HG03135 (cell line): ENCODE data around the gene SNX4.
"Not testable (repeated sequence)": the region's sequence is repeated elsewhere in the genome, so short reads cannot be mapped to it uniquely, and the experiment has no call there.

Experiments
- ATAC-seq: cut with Tn5 transposase; IDR thresholded peaks from one replicate; pipeline ENCODE4 v1.9.1; 2021; ENCODE audit warnings: mild to moderate bottlenecking, moderate library complexity; ENCODE audit not compliant: unreplicated experiment

Gene SNX4

GRCh38 chr3:125519678-125520562 lies at the start of gene SNX4:
TSS of gene SNX4 (minus strand) at chr3:125520202. CDS start at chr3:125520172, 30 bp downstream.
- ATAC-seq: peak; percentile 87

GRCh38 chr3:125556314-125556713 lies 36.3 kb upstream of the SNX4 start:
- ATAC-seq: no peak

- ATAC-seq: no peak
Measured at GRCh38 chr3:125552401-125552800, 32.4 kb upstream of the SNX4 start.

- no peak for ATAC-seq
Measured at GRCh38 chr3:125528920-125529319, 8.9 kb upstream of the SNX4 start.

GRCh38 chr3:125525153-125525552 lies 5.2 kb upstream of the SNX4 start:
- no peak for ATAC-seq

GRCh38 chr3:125520563-125520919 lies 539 bp upstream of the SNX4 start:
- not testable (repeated sequence) for ATAC-seq

- no peak for ATAC-seq
Measured at GRCh38 chr3:125515421-125515820, 4.6 kb downstream of the SNX4 start.

GRCh38 chr3:125513490-125514115 lies 6.4 kb downstream of the SNX4 start:
- no peak for ATAC-seq

GRCh38 chr3:125512135-125512920 lies 7.7 kb downstream of the SNX4 start:
- ATAC-seq: no peak

- ATAC-seq: no peak
Measured at GRCh38 chr3:125511420-125512118, 8.4 kb downstream of the SNX4 start.

- no peak for ATAC-seq
Measured at GRCh38 chr3:125507128-125507527, 12.9 kb downstream of the SNX4 start.

GRCh38 chr3:125498630-125499029 lies 21.4 kb downstream of the SNX4 start:
- no peak for ATAC-seq

GRCh38 chr3:125496701-125497100 lies 23.3 kb downstream of the SNX4 start:
- no peak for ATAC-seq

- ATAC-seq: no peak
Measured at GRCh38 chr3:125482406-125482805, 37.6 kb downstream of the SNX4 start.

GRCh38 chr3:125481786-125482185 lies 38.2 kb downstream of the SNX4 start:
- ATAC-seq: no peak

GRCh38 chr3:125481375-125481759 lies 38.6 kb downstream of the SNX4 start:
- ATAC-seq: not testable (repeated sequence)

GRCh38 chr3:125480656-125481374 lies 39.2 kb downstream of the SNX4 start:
- no peak for ATAC-seq

- ATAC-seq: no peak
Measured at GRCh38 chr3:125479091-125479490, 40.9 kb downstream of the SNX4 start.

GRCh38 chr3:125478326-125478725 lies 41.7 kb downstream of the SNX4 start:
- no peak for ATAC-seq

GRCh38 chr3:125477701-125478100 lies 42.3 kb downstream of the SNX4 start:
- ATAC-seq: no peak
